Activated CD4-positive, alpha-beta T cell treated with anti-CD3 and anti-CD28 coated beads, Interleukin-2, amount 50 U/mL, for 24 hours (primary cell): ENCODE measurements around the gene RTN1.
"Not testable (repeated sequence)": the region's sequence is repeated elsewhere in the genome, so short reads cannot be mapped to it uniquely, and the experiment has no call there.

ENCODE experiments used
- DNase-seq, 2 donors: peaks; one replicate each; pipeline ENCODE4 v3.0.0-alpha.2; 2020; ENCODE audit warnings: low read depth in 1 of 2, low spot score in 1 of 2

RTN1 gene

GRCh38 chr14:59705866-59706265, 164.7 kb downstream of the RTN1 start:
- DNase-seq, result no peak

GRCh38 chr14:59705245-59705644, 165.3 kb downstream of the RTN1 start:
- no peak for DNase-seq

GRCh38 chr14:59704054-59704645, 166.4 kb downstream of the RTN1 start:
- no peak for DNase-seq

GRCh38 chr14:59699442-59699841, 171.1 kb downstream of the RTN1 start:
- DNase-seq, result no peak

- DNase-seq, result no peak
These were observed 171.8 kb downstream of the RTN1 start for GRCh38 chr14:59698793-59699192.

GRCh38 chr14:59695198-59695597, 175.4 kb downstream of the RTN1 start:
- DNase-seq, result no peak

- DNase-seq, result no peak
These were observed 179.3 kb downstream of the RTN1 start for GRCh38 chr14:59691266-59691665.

GRCh38 chr14:59690426-59690825, 180.2 kb downstream of the RTN1 start:
- no peak for DNase-seq

- DNase-seq, result no peak
These were observed 182.1 kb downstream of the RTN1 start for GRCh38 chr14:59688224-59689170.

GRCh38 chr14:59687663-59688062, 182.9 kb downstream of the RTN1 start:
- DNase-seq, result no peak

GRCh38 chr14:59679872-59680271, 190.7 kb downstream of the RTN1 start:
- no peak for DNase-seq

GRCh38 chr14:59678352-59678751, 192.2 kb downstream of the RTN1 start:
- no peak for DNase-seq

GRCh38 chr14:59677771-59678231, 192.8 kb downstream of the RTN1 start:
- no peak for DNase-seq

- no peak for DNase-seq
These were observed 195.2 kb downstream of the RTN1 start for GRCh38 chr14:59675394-59675793.

- DNase-seq, result no peak
These were observed 205.8 kb downstream of the RTN1 start for GRCh38 chr14:59664741-59665140.

GRCh38 chr14:59657769-59658168, 212.8 kb downstream of the RTN1 start:
- DNase-seq, result no peak

GRCh38 chr14:59656473-59656872, 214.1 kb downstream of the RTN1 start:
- no peak for DNase-seq

GRCh38 chr14:59654131-59654530, 216.4 kb downstream of the RTN1 start:
- not testable (repeated sequence) for DNase-seq

GRCh38 chr14:59646832-59647231, 223.7 kb downstream of the RTN1 start:
- DNase-seq, result not testable (repeated sequence)

- no peak for DNase-seq
These were observed 231.7 kb downstream of the RTN1 start for GRCh38 chr14:59638885-59639284.

- DNase-seq, result no peak
These were observed 236.0 kb downstream of the RTN1 start for GRCh38 chr14:59634617-59635016.

GRCh38 chr14:59633486-59633885, 237.1 kb downstream of the RTN1 start:
- DNase-seq, result no peak
